ENCODE results near the gene TMEM115.

GRCh38 chr3:50393061-50393460 lies 33.7 kb upstream of the TMEM115 start:
- TF ChIP-seq RFX5 (IDR thresholded peaks at IDR 0.05; ENCODE audit: low read depth, low read length) (no peak), RCOR1 (IDR thresholded peaks at IDR 0.05; ENCODE audit: insufficient replicate concordance, low read length) (no peak), MXI1 (IDR thresholded peaks at IDR 0.05; ENCODE audit: borderline replicate concordance, low read depth, low read length) (no peak), CTCF (conservative IDR thresholded peaks at IDR 0.05; ENCODE audit: low read depth, low read length) (no peak), CEBPB (IDR thresholded peaks at IDR 0.05; ENCODE audit: low read depth, low read length) (no peak), POLR2A (IDR thresholded peaks at IDR 0.05; ENCODE audit: low read depth, low read length) (no peak), MAFK (IDR thresholded peaks at IDR 0.05; ENCODE audit: low read depth, low read length) (no peak), SMC3 (IDR thresholded peaks at IDR 0.05; ENCODE audit: low read depth, low read length) (no peak), USF2 (IDR thresholded peaks at IDR 0.05; ENCODE audit: low read depth, low read length) (no peak)
